NCI-H345 treated with DMSO at 0.1 percent for 48 hours (cell line): Measurements from ENCODE around the gene ST8SIA1.
"Not testable (repeated sequence)": the region's sequence is repeated elsewhere in the genome, so short reads cannot be mapped to it uniquely, and the experiment has no call there.

Experiments used
- DNase-seq: peaks from one replicate; lab custom pipeline; 2025; ENCODE audit not compliant: unreplicated experiment; lab: John Stamatoyannopoulos, UW

ST8SIA1 gene

DNA sequence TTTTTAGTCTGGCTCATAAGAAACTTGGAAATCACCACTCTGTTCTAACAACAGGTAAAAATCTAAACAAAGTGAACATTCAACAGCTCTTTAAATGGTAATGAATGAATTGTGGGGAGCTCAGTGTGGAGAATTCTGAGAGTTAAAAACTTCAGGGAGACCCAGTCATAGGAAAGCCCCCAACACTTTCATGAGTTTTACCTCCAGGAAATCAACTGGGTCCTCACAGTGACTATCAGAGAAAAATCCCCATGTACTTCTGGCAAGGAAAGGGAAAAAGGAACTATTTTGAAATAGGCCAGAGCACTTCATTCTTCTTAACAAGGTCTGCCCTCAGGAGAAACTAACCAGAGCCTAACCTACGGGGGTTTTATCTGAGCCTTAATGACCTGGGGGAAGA lies 153.8 kb downstream of the ST8SIA1 start:
- no peak for DNase-seq

DNA sequence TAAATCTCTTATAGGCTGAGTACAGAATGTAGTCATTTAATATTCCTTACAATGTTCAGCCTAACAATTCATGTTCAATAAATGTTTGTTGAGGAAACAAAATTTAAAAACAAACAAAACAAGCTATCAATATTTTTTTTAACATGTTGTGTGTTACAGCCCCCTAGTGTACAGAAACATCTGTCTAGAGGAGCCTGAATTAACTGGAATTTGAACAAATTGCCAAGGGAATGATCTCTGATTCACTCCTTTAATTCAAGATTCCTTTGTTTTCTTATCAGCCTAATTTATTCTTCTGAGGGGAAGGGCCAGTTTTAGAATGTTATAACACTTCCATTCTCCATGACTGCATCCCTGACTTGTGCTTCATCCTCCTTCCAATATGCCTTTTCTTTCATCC lies 161.3 kb downstream of the ST8SIA1 start:
- no peak for DNase-seq

GRCh38 chr12:22172501-22172900 lies 162.0 kb downstream of the ST8SIA1 start:
- no peak for DNase-seq

DNA sequence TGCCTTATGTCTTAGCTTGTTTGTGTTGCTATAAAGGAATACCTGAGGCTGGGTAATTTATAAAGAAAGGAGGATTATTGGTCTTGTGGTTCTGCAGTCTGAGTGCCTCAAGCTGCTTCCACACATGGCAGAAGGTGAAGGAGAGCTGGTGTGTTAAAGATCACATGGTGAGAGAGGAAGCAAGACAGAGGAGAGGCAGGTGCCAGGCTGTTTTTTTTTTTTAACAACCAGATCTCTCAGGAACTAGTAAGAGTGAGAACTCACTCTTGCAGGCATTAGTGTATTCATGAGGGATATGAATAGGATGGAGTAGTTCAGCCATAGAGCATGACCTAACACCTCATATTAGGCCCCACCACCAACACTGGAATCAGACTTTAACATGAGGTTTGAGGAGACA lies 165.1 kb downstream of the ST8SIA1 start:
- no peak for DNase-seq

- DNase-seq = no peak
These were observed 170.4 kb downstream of the ST8SIA1 start for GRCh38 chr12:22164139-22164538.

- DNase-seq = no peak
These were observed 170.9 kb downstream of the ST8SIA1 start for GRCh38 chr12:22163594-22163993.

- no peak for DNase-seq
These were observed 174.0 kb downstream of the ST8SIA1 start for GRCh38 chr12:22160396-22161003.

GRCh38 chr12:22149286-22149685 lies 185.2 kb downstream of the ST8SIA1 start:
- DNase-seq = not testable (repeated sequence)

GRCh38 chr12:22146686-22147085 lies 187.8 kb downstream of the ST8SIA1 start:
- not testable (repeated sequence) for DNase-seq
